Astrocyte (in vitro differentiated cells and primary cell): ENCODE measurements around the gene FILIP1L. TPM values are rescaled to one million over a fixed set of nuclear protein-coding genes. Genes with fewer than 3 reads are reported as not detected.

Experiments used
- DNase-seq: peaks from one replicate; pipeline ENCODE4 v3.0.0-alpha.2; 2010; ENCODE audit warnings: low read depth
- FAIRE-seq: peaks from 2 replicates; lab custom pipeline; 2011; peaks lifted over from hg19 to GRCh38; lab: Jason Lieb, UNC
- H2AFZ ChIP-seq: 2 replicates; pipeline ENCODE4 v1.6.0; 2012; ENCODE audit warnings: low read depth, low read length, inconsistent platforms
- H3K27ac ChIP-seq: 2 replicates; pipeline ENCODE4 v1.5.1; 2011; ENCODE audit warnings: low read depth, low read length, inconsistent platforms
- H3K27me3 ChIP-seq: 2 replicates; pipeline ENCODE4 v1.6.0; 2011; ENCODE audit warnings: low read length, inconsistent platforms; ENCODE audit not compliant: insufficient read depth
- H3K36me3 ChIP-seq: 2 replicates; pipeline ENCODE4 v1.5.1; 2011; ENCODE audit warnings: low read length, inconsistent platforms; ENCODE audit not compliant: insufficient read depth
- H3K4me1 ChIP-seq: 2 replicates; pipeline ENCODE4 v1.5.1; 2011; ENCODE audit warnings: low read length, inconsistent platforms; ENCODE audit not compliant: insufficient read depth
- H3K4me2 ChIP-seq: 2 replicates; pipeline ENCODE4 v1.6.0; 2012; ENCODE audit warnings: low read length, inconsistent platforms
- H3K4me3 ChIP-seq: 2 replicates; pipeline ENCODE4 v1.5.1; 2011; ENCODE audit warnings: low read depth, mild to moderate bottlenecking, low read length, inconsistent platforms; ENCODE audit not compliant: insufficient read depth
- H3K79me2 ChIP-seq: 2 replicates; pipeline ENCODE4 v1.6.0; 2012; ENCODE audit warnings: mild to moderate bottlenecking, low read length, inconsistent platforms; ENCODE audit not compliant: insufficient read depth
- H3K9ac ChIP-seq: 2 replicates; pipeline ENCODE4 v1.6.0; 2012; ENCODE audit warnings: mild to moderate bottlenecking, low read length, inconsistent platforms
- H3K9me3 ChIP-seq: 2 replicates; pipeline ENCODE4 v1.5.1; 2012; ENCODE audit warnings: low read depth, mild to moderate bottlenecking, low read length, inconsistent platforms; ENCODE audit not compliant: insufficient read depth
- H4K20me1 ChIP-seq: 2 replicates; pipeline ENCODE4 v1.6.0; 2012; ENCODE audit warnings: low read length, inconsistent platforms; ENCODE audit not compliant: insufficient read depth
- H3K27ac Mint-ChIP-seq: one replicate; pipeline ENCODE4 v1.8.0; 2021; ENCODE audit warnings: mild to moderate bottlenecking, mixed read lengths; ENCODE audit not compliant: unreplicated experiment
- H3K27me3 Mint-ChIP-seq: one replicate; pipeline ENCODE4 v1.8.0; 2021; ENCODE audit warnings: low read depth, mixed read lengths; ENCODE audit not compliant: unreplicated experiment
- H3K36me3 Mint-ChIP-seq: one replicate; pipeline ENCODE4 v1.8.0; 2021; ENCODE audit warnings: low read depth, mixed read lengths; ENCODE audit not compliant: unreplicated experiment
- H3K4me1 Mint-ChIP-seq: one replicate; pipeline ENCODE4 v1.8.0; 2021; ENCODE audit warnings: low read depth, mixed read lengths; ENCODE audit not compliant: unreplicated experiment
- H3K4me3 Mint-ChIP-seq: one replicate; pipeline ENCODE4 v1.8.0; 2021; ENCODE audit warnings: mild to moderate bottlenecking, moderate library complexity, mixed read lengths; ENCODE audit not compliant: unreplicated experiment
- H3K9me3 Mint-ChIP-seq: one replicate; pipeline ENCODE4 v1.8.0; 2021; ENCODE audit warnings: mild to moderate bottlenecking, mixed read lengths; ENCODE audit not compliant: unreplicated experiment
- CTCF ChIP-seq: IDR thresholded peaks from 2 replicates; pipeline ENCODE4 v1.5.1; 2011; ENCODE audit warnings: low read depth, mild to moderate bottlenecking, inconsistent platforms, low read length, moderate library complexity; ENCODE audit not compliant: insufficient read depth
- EZH2 ChIP-seq: IDR thresholded peaks from 2 replicates; pipeline ENCODE4 v1.6.1; 2012; ENCODE audit warnings: mild to moderate bottlenecking, low read length, inconsistent platforms; ENCODE audit not compliant: insufficient read depth
- total RNA-seq: library from RNA; stranded (reverse); gene quantifications from 2 replicates; pipeline ENCODE4 v1.2.1, GENCODE V29; 2021

Gene FILIP1L
- total RNA-seq, 1 donor from 2014 or later = 209 TPM

DNA sequence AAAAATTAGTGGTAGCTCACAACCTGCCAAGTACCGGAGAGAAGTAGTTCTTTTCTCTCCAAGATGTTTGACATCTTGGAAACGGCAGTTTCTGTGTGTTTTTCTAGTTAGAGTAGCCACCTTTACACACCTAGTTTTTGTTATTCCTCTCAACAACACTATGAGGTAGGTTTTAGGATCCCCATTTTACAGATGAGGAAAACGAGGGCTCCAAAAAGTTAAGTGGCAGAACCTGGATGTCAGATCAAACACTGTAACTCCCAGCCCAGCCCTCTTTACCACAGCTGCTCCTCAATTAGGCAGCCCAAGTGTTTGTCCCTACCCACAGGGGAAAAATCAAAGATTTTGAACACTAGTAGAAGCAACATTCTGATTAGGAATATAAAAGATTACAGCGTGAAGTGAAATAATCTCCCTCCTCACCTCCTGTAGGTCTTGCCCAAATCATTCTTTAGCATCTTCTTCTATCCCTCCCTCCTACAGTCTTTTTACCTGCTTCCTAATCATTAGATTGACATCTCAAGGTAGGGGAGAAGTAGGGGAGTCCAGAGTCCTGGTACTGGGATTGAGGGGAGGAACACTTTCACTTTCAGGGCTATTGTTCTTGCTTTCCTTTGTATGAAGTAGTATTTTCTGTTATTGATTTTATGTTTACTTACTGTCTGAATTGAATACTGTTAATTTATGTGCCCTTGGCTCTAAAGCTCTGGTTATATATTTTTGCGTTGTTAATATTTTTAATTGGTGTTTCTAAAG, 154.0 kb downstream of the FILIP1L start:
- H3K9me3 ChIP-seq = no peaks in the 10 kb centered on the region
- no peaks in the 10 kb centered on the region for H4K20me1 ChIP-seq
- TF ChIP-seq EZH2 (no peak), CTCF (no peak)
- H3K36me3 ChIP-seq = no peaks in the 10 kb centered on the region
- H3K4me2 ChIP-seq = peak overlapping the region; percentile 23
- H3K4me3 Mint-ChIP-seq = no peak overlapping the region
- H3K27ac ChIP-seq = no peak overlapping the region
- no peak for FAIRE-seq
- H3K27ac Mint-ChIP-seq = no peak overlapping the region
- no peak overlapping the region for H2AFZ ChIP-seq
- no peak overlapping the region for H3K9ac ChIP-seq
- no peaks in the 10 kb centered on the region for H3K79me2 ChIP-seq
- peaks cover 13% of the 10 kb centered on the region for H3K4me1 ChIP-seq
- DNase-seq = no peak
- H3K4me3 ChIP-seq = no peak overlapping the region
- H3K9me3 Mint-ChIP-seq = peaks cover 4% of the 10 kb centered on the region
- H3K4me1 Mint-ChIP-seq = peaks cover 43% of the 10 kb centered on the region
- H3K27me3 Mint-ChIP-seq = no peaks in the 10 kb centered on the region
- no peaks in the 10 kb centered on the region for H3K36me3 Mint-ChIP-seq
- no peaks in the 10 kb centered on the region for H3K27me3 ChIP-seq

GRCh38 chr3:99958222-99958912, 155.9 kb downstream of the FILIP1L start:
- H3K9me3 Mint-ChIP-seq = peaks cover 4% of the 10 kb centered on the region
- Histone ChIP-seq H3K9ac (no peak overlapping the region), H3K79me2 (no peaks in the 10 kb centered on the region), H4K20me1 (no peaks in the 10 kb centered on the region), H3K36me3 (no peaks in the 10 kb centered on the region), H3K27ac (no peak overlapping the region), H3K4me2 (no peak overlapping the region), H2AFZ (no peak overlapping the region), H3K27me3 (no peaks in the 10 kb centered on the region), H3K9me3 (no peaks in the 10 kb centered on the region), H3K4me3 (no peak overlapping the region), H3K4me1 (peaks cover 20% of the 10 kb centered on the region)
- H3K36me3 Mint-ChIP-seq = no peaks in the 10 kb centered on the region
- FAIRE-seq (no peak), DNase-seq (no peak)
- H3K4me1 Mint-ChIP-seq = peaks cover 52% of the 10 kb centered on the region
- H3K27me3 Mint-ChIP-seq = no peaks in the 10 kb centered on the region
- H3K27ac Mint-ChIP-seq = peak overlapping the region; percentile 3
- H3K4me3 Mint-ChIP-seq = no peak overlapping the region
- TF ChIP-seq CTCF (no peak), EZH2 (no peak)
